Measurements from ENCODE around the gene WDR45. TPM values are rescaled to one million over a fixed set of nuclear protein-coding genes. Genes with fewer than 3 reads are reported as not detected.

Gene WDR45
- total and polyA plus RNA-seq, 2 of the 13 experiments (the other 11 are each of a cell fraction or from before 2014, with no cell fraction given), result 16.4 to 65.5 TPM

GRCh38 chrX:49079489-49080428 lies at the start of gene WDR45 (continued):
- TF ChIP-seq HMG20B (CRISPR knock-in tag; conservative IDR thresholded peaks at IDR 0.05), result no peak
- no peak for TF ChIP-seq MLX (CRISPR knock-in tag; IDR thresholded peaks at IDR 0.05)
- TF ChIP-seq FOXP4 (CRISPR knock-in tag; IDR thresholded peaks at IDR 0.05), result no peak
- TF ChIP-seq CEBPZ (IDR thresholded peaks at IDR 0.05; ENCODE audit: low read length), result no peak
- no peak for TF ChIP-seq ZNF30 (CRISPR knock-in tag; IDR thresholded peaks at IDR 0.05)
- no peak for TF ChIP-seq ZNF569 (CRISPR knock-in tag; IDR thresholded peaks at IDR 0.05; ENCODE audit: borderline replicate concordance)
- TF ChIP-seq MNT (IDR thresholded peaks at IDR 0.05), result no peak
- TF ChIP-seq ZNF451 (CRISPR knock-in tag; IDR thresholded peaks at IDR 0.05), result no peak
- TF ChIP-seq ZNF350 (CRISPR knock-in tag; IDR thresholded peaks at IDR 0.05; ENCODE audit: borderline replicate concordance, low read depth), result peak; percentile 30; the same call in 1 of the 2 replicates
- TF ChIP-seq FOXK1 (CRISPR knock-in tag; IDR thresholded peaks at IDR 0.05; ENCODE audit: borderline replicate concordance, low read depth), result peak; percentile 89
- no peak for TF ChIP-seq CENPT (CRISPR knock-in tag; IDR thresholded peaks at IDR 0.05; ENCODE audit: low read depth)
- peak; percentile 48 for TF ChIP-seq AGO2 (optimal IDR thresholded peaks at IDR 0.05; ENCODE audit: low read depth, low read length)
- TF ChIP-seq TFDP1 (CRISPR knock-in tag; IDR thresholded peaks at IDR 0.05; ENCODE audit: borderline replicate concordance), result peak; percentile 83
